CMK (cell line): Measurements from ENCODE around the gene ETV3L.
"Not testable (repeated sequence)": the region's sequence is repeated elsewhere in the genome, so short reads cannot be mapped to it uniquely, and the experiment has no call there.

ENCODE experiments used
- DNase-seq: peaks from one replicate; pipeline ENCODE4 v3.0.0-alpha.2; 2010; ENCODE audit warnings: low read depth

ETV3L gene

GRCh38 chr1:157105298-157105987 lies 5.8 kb upstream of the ETV3L start:
- DNase-seq = no peak

GRCh38 chr1:157104598-157105293 lies 5.1 kb upstream of the ETV3L start:
- no peak for DNase-seq

GRCh38 chr1:157103268-157103667 lies 3.7 kb upstream of the ETV3L start:
- DNase-seq = no peak

GRCh38 chr1:157101149-157101548 lies 1.5 kb upstream of the ETV3L start:
- DNase-seq = no peak

GRCh38 chr1:157098987-157099632 lies 498 bp downstream of the ETV3L start:
- DNase-seq = not testable (repeated sequence)

GRCh38 chr1:157098519-157098918 lies 1.1 kb downstream of the ETV3L start:
- DNase-seq = no peak

- DNase-seq = no peak
Observed at GRCh38 chr1:157097692-157098091, 1.9 kb downstream of the ETV3L start.

GRCh38 chr1:157096881-157097280 lies 2.7 kb downstream of the ETV3L start:
- no peak for DNase-seq

GRCh38 chr1:157095551-157095950 lies 4.1 kb downstream of the ETV3L start:
- no peak for DNase-seq

GRCh38 chr1:157095091-157095490 lies 4.5 kb downstream of the ETV3L start:
- no peak for DNase-seq

GRCh38 chr1:157092831-157093230 lies 6.8 kb downstream of the ETV3L start:
- no peak for DNase-seq

GRCh38 chr1:157091668-157092273 lies 7.8 kb downstream of the ETV3L start:
- DNase-seq = no peak

GRCh38 chr1:157091186-157091585 lies 8.4 kb downstream of the ETV3L start:
- DNase-seq = no peak

- DNase-seq = no peak
Observed at GRCh38 chr1:157090771-157091170, 8.8 kb downstream of the ETV3L start.

- DNase-seq = peak; percentile 51
Observed at GRCh38 chr1:157090196-157090647, 9.4 kb downstream of the ETV3L start.

- no peak for DNase-seq
Observed at GRCh38 chr1:157089789-157090188, 9.8 kb downstream of the ETV3L start.

GRCh38 chr1:157088607-157089006 lies 11.0 kb downstream of the ETV3L start:
- no peak for DNase-seq

GRCh38 chr1:157087030-157087429 lies 12.6 kb downstream of the ETV3L start:
- no peak for DNase-seq

- DNase-seq = no peak
Observed at GRCh38 chr1:157086299-157086698, 13.3 kb downstream of the ETV3L start.

GRCh38 chr1:157085421-157085820 lies 14.2 kb downstream of the ETV3L start:
- no peak for DNase-seq

GRCh38 chr1:157084720-157085119 lies 14.9 kb downstream of the ETV3L start:
- no peak for DNase-seq

- DNase-seq = no peak
Observed at GRCh38 chr1:157081707-157082106, 17.9 kb downstream of the ETV3L start.

GRCh38 chr1:157080714-157081113 lies 18.9 kb downstream of the ETV3L start:
- DNase-seq = no peak
